GM12891 (cell line): ENCODE results near the gene GJA5.

ENCODE experiments used
- POLR2A ChIP-seq: IDR thresholded peaks from 2 replicates; pipeline ENCODE4 v1.6.1; 2011; ENCODE audit warnings: low read depth, low read length, control low read depth
- POLR2AphosphoS5 ChIP-seq: IDR thresholded peaks from 2 replicates; pipeline ENCODE4 v1.6.1; 2011; ENCODE audit warnings: low read depth, low read length, control low read depth

- TF ChIP-seq POLR2A (no peak), POLR2AphosphoS5 (no peak)
Measured at GRCh38 chr1:147725685-147726084, 34.7 kb downstream of the GJA5 start.
